Astrocyte (in vitro differentiated cells and primary cell): Measurements from ENCODE around the gene SOX14.

Experiments used
- EZH2 ChIP-seq: IDR thresholded peaks from 2 replicates; pipeline ENCODE4 v1.6.1; 2012; ENCODE audit warnings: mild to moderate bottlenecking, low read length, inconsistent platforms; ENCODE audit not compliant: insufficient read depth
- TF ChIP-seq, protein P1 (sequence below): IDR thresholded peaks from 2 replicates; pipeline ENCODE4 v1.5.1; 2011; ENCODE audit warnings: low read depth, mild to moderate bottlenecking, inconsistent platforms, low read length, moderate library complexity; ENCODE audit not compliant: insufficient read depth

DNA sequence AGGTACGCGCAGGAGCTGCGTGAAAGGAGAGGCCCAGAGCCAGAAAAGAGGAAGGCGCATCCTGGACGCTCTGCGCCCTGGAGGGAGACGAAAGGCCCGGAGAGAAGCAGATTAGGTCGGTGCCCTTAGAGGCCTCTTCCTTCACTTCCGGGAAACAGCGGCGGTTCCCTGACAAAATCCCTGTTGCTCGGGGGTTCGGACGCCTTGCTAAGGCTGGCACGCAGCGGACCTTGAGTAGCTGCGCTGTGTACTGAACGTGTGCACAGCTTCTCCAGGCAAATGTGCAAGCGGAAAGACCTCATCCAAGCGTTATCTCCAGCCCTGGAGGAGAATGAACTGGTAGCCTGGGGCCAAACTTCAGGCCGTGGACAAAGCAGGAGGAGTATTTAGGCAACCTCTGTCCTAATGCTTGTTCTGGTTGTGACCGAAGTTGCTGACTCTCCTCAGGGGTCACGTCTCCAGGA, 3.0 kb upstream of the SOX14 start:
- TF ChIP-seq, protein P1, sequence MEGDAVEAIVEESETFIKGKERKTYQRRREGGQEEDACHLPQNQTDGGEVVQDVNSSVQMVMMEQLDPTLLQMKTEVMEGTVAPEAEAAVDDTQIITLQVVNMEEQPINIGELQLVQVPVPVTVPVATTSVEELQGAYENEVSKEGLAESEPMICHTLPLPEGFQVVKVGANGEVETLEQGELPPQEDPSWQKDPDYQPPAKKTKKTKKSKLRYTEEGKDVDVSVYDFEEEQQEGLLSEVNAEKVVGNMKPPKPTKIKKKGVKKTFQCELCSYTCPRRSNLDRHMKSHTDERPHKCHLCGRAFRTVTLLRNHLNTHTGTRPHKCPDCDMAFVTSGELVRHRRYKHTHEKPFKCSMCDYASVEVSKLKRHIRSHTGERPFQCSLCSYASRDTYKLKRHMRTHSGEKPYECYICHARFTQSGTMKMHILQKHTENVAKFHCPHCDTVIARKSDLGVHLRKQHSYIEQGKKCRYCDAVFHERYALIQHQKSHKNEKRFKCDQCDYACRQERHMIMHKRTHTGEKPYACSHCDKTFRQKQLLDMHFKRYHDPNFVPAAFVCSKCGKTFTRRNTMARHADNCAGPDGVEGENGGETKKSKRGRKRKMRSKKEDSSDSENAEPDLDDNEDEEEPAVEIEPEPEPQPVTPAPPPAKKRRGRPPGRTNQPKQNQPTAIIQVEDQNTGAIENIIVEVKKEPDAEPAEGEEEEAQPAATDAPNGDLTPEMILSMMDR = no peak
- no peak for TF ChIP-seq EZH2
